ENCODE measurements around the gene DDRGK1. TPM values are rescaled to one million over a fixed set of nuclear protein-coding genes. Genes with fewer than 3 reads are reported as not detected.

DDRGK1 gene
- total and polyA plus RNA-seq, 2 of the 8 experiments (the other 6 are each of a cell fraction or from before 2014, with no cell fraction given): 29.4 to 42.0 TPM

DNA sequence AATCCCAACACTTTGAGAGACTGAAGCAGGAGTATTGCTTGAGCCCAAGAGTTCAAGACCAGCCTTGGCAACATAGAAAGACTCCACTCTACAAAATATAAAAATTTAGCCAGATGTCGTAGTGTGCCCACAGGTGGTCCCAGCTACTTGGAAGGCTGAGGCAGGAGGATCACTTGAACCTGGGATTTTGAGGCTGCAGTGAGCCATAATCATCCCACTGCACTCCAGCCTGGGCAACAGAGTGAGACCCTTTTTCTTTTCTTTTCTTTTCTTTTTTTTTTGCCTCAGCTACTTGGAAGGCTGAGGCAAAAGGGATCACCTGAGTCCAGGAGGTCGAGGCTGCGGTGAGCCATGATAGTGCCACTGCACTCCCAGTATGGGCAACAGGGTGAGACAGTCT lies 62.7 kb downstream of the DDRGK1 start:
- ChIA-PET POLR2A (ENCODE audit: partially characterized antibody) (no interaction called here), CTCF (ENCODE audit: partially characterized antibody) (no interaction called here)
- no peak for DNase-seq (ENCODE audit: low read depth in 1 of 2, low spot score in 2 of 2)
- no peaks in the 10 kb centered on the region for H3K4me1 ChIP-seq (replicated peaks in 1 of 4; ENCODE audit: control insufficient read depth in 3 of 4, insufficient read depth in 4 of 4, low read length in 3 of 4)
- H3K4me3 ChIP-seq (ENCODE audit: extremely low read depth in 1 of 4, insufficient read depth in 2 of 4, low read depth in 3 of 4, low read length in 4 of 4): no peak overlapping the region
- H3K79me2 ChIP-seq (ENCODE audit: control insufficient read depth in 1 of 2, insufficient read depth in 2 of 2, low read length in 2 of 2): peaks cover 0 to 5% of the 10 kb centered on the region in 2 experiments; a peak in 2 of 4 replicates
- no peak overlapping the region for H3K4me2 ChIP-seq (ENCODE audit: insufficient read depth in 1 of 2, low read depth in 2 of 2, low read length in 2 of 2)
- H3K27ac ChIP-seq (ENCODE audit: low read depth, low read length): no peak overlapping the region
- no peak overlapping the region for H2BK12ac ChIP-seq (ENCODE audit: low read depth, low read length)
- no peak for FAIRE-seq
- no peak overlapping the region for H2AFZ ChIP-seq (ENCODE audit: low read length)
- no peak overlapping the region for H3K9ac ChIP-seq (replicated peaks in 1 of 4; ENCODE audit: extremely low read depth in 1 of 4, low read depth in 3 of 4, low read length in 3 of 4)
- no peak overlapping the region for H4K5ac ChIP-seq (ENCODE audit: insufficient read length, low read depth, low read length)
- 0 out of 8 replicates have a peak, but pooled peaks cover 0 to 3% (median 0%) of the 10 kb centered on the region in 4 experiments for H3K36me3 ChIP-seq (ENCODE audit: control insufficient read depth in 2 of 4, insufficient read depth in 4 of 4, low read length in 3 of 4)
- no peak overlapping the region for H4K8ac ChIP-seq (ENCODE audit: extremely low read depth, insufficient read depth, low read length)
- H2BK20ac ChIP-seq (ENCODE audit: low read length): no peak overlapping the region
- no peaks in the 10 kb centered on the region for H3K27me3 ChIP-seq (replicated peaks in 1 of 4; ENCODE audit: control insufficient read depth in 3 of 4, extremely low read depth in 1 of 4, insufficient read depth in 3 of 4, low read length in 3 of 4)
- H2BK120ac ChIP-seq (replicated peaks; ENCODE audit: low read depth, low read length): no peak overlapping the region
- H4K91ac ChIP-seq (replicated peaks; ENCODE audit: insufficient read length, low read length): no peak overlapping the region
- H3K23me2 ChIP-seq (ENCODE audit: low read depth, low read length): no peaks in the 10 kb centered on the region
- peaks cover 0 to 5% of the 10 kb centered on the region in 2 experiments for H4K20me1 ChIP-seq (replicated peaks in 1 of 2; ENCODE audit: control insufficient read depth in 1 of 2, insufficient read depth in 2 of 2, low read length in 2 of 2)
- no peak overlapping the region for H2BK5ac ChIP-seq (ENCODE audit: low read depth, low read length)
- H3K23ac ChIP-seq (ENCODE audit: insufficient read length): no peak overlapping the region
- WGBS, 2 experiments (ENCODE audit: extremely low coverage in 1 of 2, insufficient coverage in 1 of 2, insufficient read length in 1 of 2, insufficient replicate concordance in 2 of 2, low coverage in 1 of 2, low lambda C conversion rate in 2 of 2, missing lambda C conversion rate in 1 of 2): 93% methylated on average over 3 of the region's 3 CpGs; no CpG with 5 or more reads in 1 of the 2 experiments
- no peaks in the 10 kb centered on the region; the same call in 1 of the 2 replicates for H3K79me1 ChIP-seq (ENCODE audit: low read depth, low read length)
- H3K9me3 ChIP-seq (ENCODE audit: insufficient read depth in 2 of 2, low read depth in 1 of 2, low read length in 1 of 2): no peaks in the 10 kb centered on the region
- no peak overlapping the region for H3K4ac ChIP-seq (replicated peaks; ENCODE audit: insufficient read length, low read depth, low read length)
- H2BK15ac ChIP-seq (ENCODE audit: low read length): no peak overlapping the region
- no peak overlapping the region for H3K14ac ChIP-seq (ENCODE audit: insufficient read length)
- H3K18ac ChIP-seq (ENCODE audit: extremely low read depth, low read length): no peak overlapping the region
- H3K56ac ChIP-seq (replicated peaks; ENCODE audit: insufficient read length, low read depth, low read length): no peak overlapping the region
- H2AK5ac ChIP-seq (ENCODE audit: low read depth, low read length): no peak overlapping the region
- no peak for TF ChIP-seq CHD1 (IDR thresholded peaks at IDR 0.05; ENCODE audit: low read depth, low read length)
- no peak for TF ChIP-seq TAF7 (optimal IDR thresholded peaks at IDR 0.05; ENCODE audit: borderline replicate concordance, low read depth, low read length)
- TF ChIP-seq RAD21 (IDR thresholded peaks at IDR 0.05 in 1 of 2, conservative IDR thresholded peaks at IDR 0.05 in 1 of 2; ENCODE audit: low read depth in 2 of 2, low read length in 2 of 2): no peak
- no peak for TF ChIP-seq PHF8 (conservative IDR thresholded peaks at IDR 0.05; ENCODE audit: low read depth, low read length)
- no peak for TF ChIP-seq HDAC2 (IDR thresholded peaks at IDR 0.05; ENCODE audit: borderline replicate concordance in 1 of 2, low read depth in 2 of 2, low read length in 2 of 2)
- no peak for TF ChIP-seq KDM4A (IDR thresholded peaks at IDR 0.05; ENCODE audit: low read depth, low read length, severe bottlenecking)
- TF ChIP-seq SIX5 (IDR thresholded peaks at IDR 0.05; ENCODE audit: low read depth, low read length): no peak
- TF ChIP-seq EGR1 (IDR thresholded peaks at IDR 0.05; ENCODE audit: borderline replicate concordance, low read depth, low read length): no peak
- no peak for TF ChIP-seq FOSL1 (IDR thresholded peaks at IDR 0.05; ENCODE audit: insufficient read depth, low read depth, low read length)
- no peak for TF ChIP-seq BRCA1 (IDR thresholded peaks at IDR 0.05; ENCODE audit: low read depth, low read length)
- TF ChIP-seq TAF1 (IDR thresholded peaks at IDR 0.05; ENCODE audit: low read depth, low read length): no peak
- no peak for TF ChIP-seq SP2 (IDR thresholded peaks at IDR 0.05; ENCODE audit: low read length)
- no peak for TF ChIP-seq CTBP2 (IDR thresholded peaks at IDR 0.05; ENCODE audit: borderline replicate concordance, insufficient read depth, insufficient read length, low read length)
- TF ChIP-seq RFX5 (IDR thresholded peaks at IDR 0.05; ENCODE audit: borderline replicate concordance, low read depth, low read length): no peak
